OCI-LY3 (cell line): ENCODE measurements around the gene MPZL1.

Experiments used
- EZH2phosphoT487 ChIP-seq: fragments of 200-600 bp; shearing (Covaris generic); IDR thresholded peaks from 2 replicates; pipeline ENCODE4 v1.6.1; 2018; ENCODE audit warnings: antibody characterized with exemption, mixed run types, low read depth
- TF ChIP-seq, protein P1 (sequence below): fragments of 200-600, 300-600 bp; sonication (generic); IDR thresholded peaks from 2 replicates; pipeline ENCODE4 v1.5.1; 2014; ENCODE audit warnings: antibody characterized with exemption, low read length, low read depth

DNA sequence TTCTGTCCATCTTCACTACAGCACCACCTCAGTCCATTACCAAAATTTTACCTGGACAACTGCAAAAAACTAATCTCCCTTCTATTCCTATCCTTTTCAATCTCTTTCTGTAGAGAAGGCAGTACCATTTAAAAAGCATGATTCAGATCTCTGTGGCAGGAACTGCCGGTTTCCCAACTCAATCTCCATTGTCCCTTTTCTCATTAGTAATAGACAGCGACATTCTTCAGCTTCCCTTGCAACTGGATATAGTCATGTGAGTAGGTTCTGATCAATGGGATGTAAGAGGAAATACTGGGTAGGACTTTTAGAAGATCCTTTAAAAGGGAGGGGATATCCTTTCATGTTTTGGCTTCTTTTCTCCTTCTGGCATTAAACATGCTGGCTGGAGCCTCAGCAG lies 117.2 kb downstream of the MPZL1 start:
- TF ChIP-seq, protein P1, sequence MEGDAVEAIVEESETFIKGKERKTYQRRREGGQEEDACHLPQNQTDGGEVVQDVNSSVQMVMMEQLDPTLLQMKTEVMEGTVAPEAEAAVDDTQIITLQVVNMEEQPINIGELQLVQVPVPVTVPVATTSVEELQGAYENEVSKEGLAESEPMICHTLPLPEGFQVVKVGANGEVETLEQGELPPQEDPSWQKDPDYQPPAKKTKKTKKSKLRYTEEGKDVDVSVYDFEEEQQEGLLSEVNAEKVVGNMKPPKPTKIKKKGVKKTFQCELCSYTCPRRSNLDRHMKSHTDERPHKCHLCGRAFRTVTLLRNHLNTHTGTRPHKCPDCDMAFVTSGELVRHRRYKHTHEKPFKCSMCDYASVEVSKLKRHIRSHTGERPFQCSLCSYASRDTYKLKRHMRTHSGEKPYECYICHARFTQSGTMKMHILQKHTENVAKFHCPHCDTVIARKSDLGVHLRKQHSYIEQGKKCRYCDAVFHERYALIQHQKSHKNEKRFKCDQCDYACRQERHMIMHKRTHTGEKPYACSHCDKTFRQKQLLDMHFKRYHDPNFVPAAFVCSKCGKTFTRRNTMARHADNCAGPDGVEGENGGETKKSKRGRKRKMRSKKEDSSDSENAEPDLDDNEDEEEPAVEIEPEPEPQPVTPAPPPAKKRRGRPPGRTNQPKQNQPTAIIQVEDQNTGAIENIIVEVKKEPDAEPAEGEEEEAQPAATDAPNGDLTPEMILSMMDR = no peak
- TF ChIP-seq EZH2phosphoT487 = no peak
